ENCODE results near the gene SEMA6C.

DNA sequence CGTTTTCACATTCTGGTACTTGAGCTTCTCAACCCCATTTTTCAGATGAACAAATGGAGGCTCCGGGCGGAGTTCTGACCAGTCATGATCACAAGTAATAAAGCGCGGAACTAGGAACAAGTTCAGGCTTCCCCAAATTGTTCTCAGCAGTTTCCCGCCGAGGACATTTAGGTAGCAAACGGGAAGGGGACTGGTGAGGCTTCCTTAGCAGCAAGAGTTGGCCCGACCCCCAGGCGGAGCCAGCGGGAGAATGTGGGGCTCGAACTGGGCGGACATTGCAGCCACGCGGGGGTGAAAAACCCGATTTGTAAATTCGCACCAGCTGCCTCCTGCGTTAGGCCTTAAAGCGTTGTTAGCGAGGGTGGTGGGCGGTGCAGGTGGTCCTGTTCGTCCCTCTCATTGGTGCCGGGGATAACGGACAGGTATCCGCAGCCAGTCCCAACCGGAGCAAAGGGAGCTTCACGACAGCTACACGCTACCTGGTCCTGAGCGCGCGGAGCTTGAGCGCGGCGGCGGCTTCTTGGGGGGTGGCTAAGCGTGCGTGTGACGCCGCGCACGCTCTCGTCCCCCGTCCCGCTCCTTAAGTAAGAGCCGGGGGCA, 15.3 kb downstream of the SEMA6C start:
- TF ChIP-seq, protein P1, sequence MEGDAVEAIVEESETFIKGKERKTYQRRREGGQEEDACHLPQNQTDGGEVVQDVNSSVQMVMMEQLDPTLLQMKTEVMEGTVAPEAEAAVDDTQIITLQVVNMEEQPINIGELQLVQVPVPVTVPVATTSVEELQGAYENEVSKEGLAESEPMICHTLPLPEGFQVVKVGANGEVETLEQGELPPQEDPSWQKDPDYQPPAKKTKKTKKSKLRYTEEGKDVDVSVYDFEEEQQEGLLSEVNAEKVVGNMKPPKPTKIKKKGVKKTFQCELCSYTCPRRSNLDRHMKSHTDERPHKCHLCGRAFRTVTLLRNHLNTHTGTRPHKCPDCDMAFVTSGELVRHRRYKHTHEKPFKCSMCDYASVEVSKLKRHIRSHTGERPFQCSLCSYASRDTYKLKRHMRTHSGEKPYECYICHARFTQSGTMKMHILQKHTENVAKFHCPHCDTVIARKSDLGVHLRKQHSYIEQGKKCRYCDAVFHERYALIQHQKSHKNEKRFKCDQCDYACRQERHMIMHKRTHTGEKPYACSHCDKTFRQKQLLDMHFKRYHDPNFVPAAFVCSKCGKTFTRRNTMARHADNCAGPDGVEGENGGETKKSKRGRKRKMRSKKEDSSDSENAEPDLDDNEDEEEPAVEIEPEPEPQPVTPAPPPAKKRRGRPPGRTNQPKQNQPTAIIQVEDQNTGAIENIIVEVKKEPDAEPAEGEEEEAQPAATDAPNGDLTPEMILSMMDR (IDR thresholded peaks at IDR 0.05): no peak
- TF ChIP-seq SIN3A (IDR thresholded peaks at IDR 0.05; ENCODE audit: borderline replicate concordance, insufficient read depth, low read depth, low read length) (no peak), POLR2AphosphoS5 (IDR thresholded peaks at IDR 0.05; ENCODE audit: low read depth, low read length) (no peak)
